Hematopoietic multipotent progenitor cell treated with erythropoietin and hydrocortisone succinate and interleukin-3 and kit ligand, for 6 days (in vitro differentiated cells): ENCODE measurements around the gene ETV7.
"Not testable (repeated sequence)": the region's sequence is repeated elsewhere in the genome, so short reads cannot be mapped to it uniquely, and the experiment has no call there.

Experiments used
- DNase-seq: peaks from one replicate; pipeline ENCODE4 v3.0.0-alpha.2; 2015

The ETV7 gene

GRCh38 chr6:36382976-36383375 is 4.5 kb downstream of the ETV7 start:
- DNase-seq, result no peak

GRCh38 chr6:36381502-36382389 is 5.7 kb downstream of the ETV7 start:
- DNase-seq, result no peak

- no peak for DNase-seq
Measured at GRCh38 chr6:36380166-36380565, 7.3 kb downstream of the ETV7 start.

GRCh38 chr6:36378936-36379335 is 8.5 kb downstream of the ETV7 start:
- DNase-seq, result no peak

- no peak for DNase-seq
Measured at GRCh38 chr6:36378243-36378920, 9.1 kb downstream of the ETV7 start.

- no peak for DNase-seq
Measured at GRCh38 chr6:36377594-36377993, 9.9 kb downstream of the ETV7 start.

GRCh38 chr6:36376742-36377141 is 10.7 kb downstream of the ETV7 start:
- no peak for DNase-seq

- no peak for DNase-seq
Measured at GRCh38 chr6:36376183-36376582, 11.3 kb downstream of the ETV7 start.

GRCh38 chr6:36375644-36376155 is 11.8 kb downstream of the ETV7 start:
- DNase-seq, result no peak

GRCh38 chr6:36374972-36375371 is 12.5 kb downstream of the ETV7 start:
- DNase-seq, result no peak

- DNase-seq, result no peak
Measured at GRCh38 chr6:36374194-36374593, 13.3 kb downstream of the ETV7 start.

- no peak for DNase-seq
Measured at GRCh38 chr6:36373368-36374019, 14.0 kb downstream of the ETV7 start.

GRCh38 chr6:36372088-36372487 is 15.4 kb downstream of the ETV7 start:
- DNase-seq, result no peak

GRCh38 chr6:36371211-36371610 is 16.3 kb downstream of the ETV7 start:
- no peak for DNase-seq

GRCh38 chr6:36370638-36371037 is 16.8 kb downstream of the ETV7 start:
- DNase-seq, result no peak

GRCh38 chr6:36368921-36369865 is 18.3 kb downstream of the ETV7 start:
- peak; percentile 72 for DNase-seq

GRCh38 chr6:36368421-36368820 is 19.0 kb downstream of the ETV7 start:
- no peak for DNase-seq

GRCh38 chr6:36367743-36368142 is 19.7 kb downstream of the ETV7 start:
- DNase-seq, result no peak

GRCh38 chr6:36364669-36365479 is 22.6 kb downstream of the ETV7 start:
- DNase-seq, result no peak

- not testable (repeated sequence) for DNase-seq
Measured at GRCh38 chr6:36364061-36364635, 23.3 kb downstream of the ETV7 start.

- DNase-seq, result not testable (repeated sequence)
Measured at GRCh38 chr6:36363371-36363752, 24.1 kb downstream of the ETV7 start.
